IPS DF 19.7 (cell line): Measurements from ENCODE around the gene RUNX2.
A peak's percentile ranks its signal among the peaks of the same experiment; 100 is the strongest.
"Not testable (repeated sequence)": the region's sequence is repeated elsewhere in the genome, so short reads cannot be mapped to it uniquely, and the experiment has no call there.

Source experiments
- DNase-seq: peaks from one replicate; pipeline ENCODE4 v3.0.0-alpha.2; 2013; ENCODE audit warnings: low read depth, low spot score

Gene RUNX2

GRCh38 chr6:45327956-45328522 is at the start of gene RUNX2:
TSS of gene RUNX2 (plus strand) at chr6:45328330. CDS start at chr6:45328727, 397 bp downstream.
- peak; percentile 0 for DNase-seq

- DNase-seq, result no peak
These were observed 49.8 kb upstream of the RUNX2 start for GRCh38 chr6:45278367-45278766.

- DNase-seq, result not testable (repeated sequence)
These were observed 41.4 kb upstream of the RUNX2 start for GRCh38 chr6:45286707-45287106.

GRCh38 chr6:45289751-45290514 is 38.2 kb upstream of the RUNX2 start:
- no peak for DNase-seq

DNA sequence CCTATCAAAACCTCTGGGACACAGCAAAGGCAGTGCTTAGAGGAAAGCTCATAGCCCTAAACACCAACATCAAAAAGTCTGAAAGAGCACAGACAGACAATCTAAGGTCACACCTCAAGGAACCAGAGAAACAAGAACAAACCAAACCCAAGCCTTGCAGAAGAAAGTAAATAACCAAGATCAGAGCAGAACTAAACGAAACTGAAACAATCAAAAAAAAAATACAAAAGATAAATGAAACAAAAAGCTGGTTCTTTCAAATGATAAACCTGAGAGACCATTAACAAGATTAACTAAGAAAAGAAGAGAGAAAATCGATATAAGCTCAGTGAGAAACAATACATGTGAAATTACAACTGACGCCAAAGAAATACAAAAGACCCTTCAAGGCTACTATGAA is 34.8 kb upstream of the RUNX2 start:
- DNase-seq, result no peak

GRCh38 chr6:45294065-45294701 is 33.9 kb upstream of the RUNX2 start:
- not testable (repeated sequence) for DNase-seq

GRCh38 chr6:45297320-45297719 is 30.8 kb upstream of the RUNX2 start:
- no peak for DNase-seq

GRCh38 chr6:45299096-45299581 is 29.0 kb upstream of the RUNX2 start:
- DNase-seq, result no peak

DNA sequence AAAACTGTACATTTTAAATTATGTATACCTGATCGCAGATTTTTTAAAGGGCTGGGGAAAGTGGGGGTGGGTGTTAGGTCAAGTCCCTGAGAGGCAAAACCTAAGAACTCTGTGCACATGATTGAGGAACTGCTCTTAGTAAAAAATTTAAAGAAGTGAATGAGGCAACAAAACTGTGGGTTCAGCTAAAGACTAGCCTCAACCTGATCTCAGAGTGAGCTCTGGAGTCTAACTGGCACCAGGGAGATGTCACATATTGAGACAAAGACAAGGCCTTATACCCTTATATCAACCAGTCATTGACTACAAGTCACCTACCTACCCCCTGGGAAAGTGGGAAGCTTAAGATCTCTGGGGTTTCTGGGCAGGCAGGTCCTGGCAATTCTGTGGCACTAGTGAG is 27.4 kb upstream of the RUNX2 start:
- DNase-seq, result no peak

GRCh38 chr6:45301348-45302142 is 26.6 kb upstream of the RUNX2 start:
- DNase-seq, result no peak

GRCh38 chr6:45302832-45303231 is 25.3 kb upstream of the RUNX2 start:
- no peak for DNase-seq

DNA sequence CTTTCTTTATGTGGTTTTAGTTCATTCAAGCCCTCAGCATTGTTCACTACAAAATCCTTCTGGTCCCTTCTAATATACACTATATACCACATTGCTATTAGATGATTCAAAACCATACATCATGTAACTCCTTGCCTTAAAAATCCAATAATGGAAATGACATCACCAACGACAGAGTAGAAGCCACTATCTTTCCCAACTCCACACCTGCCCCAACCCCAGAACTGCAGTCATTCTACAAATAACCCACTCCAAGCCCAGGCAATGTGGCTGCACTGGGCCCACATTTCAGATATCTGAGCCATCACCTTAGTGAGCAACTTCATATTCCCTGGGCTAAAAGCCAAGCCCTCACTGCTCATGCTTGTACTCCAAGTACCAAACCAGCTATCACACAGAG is 22.6 kb upstream of the RUNX2 start:
- no peak for DNase-seq

DNA sequence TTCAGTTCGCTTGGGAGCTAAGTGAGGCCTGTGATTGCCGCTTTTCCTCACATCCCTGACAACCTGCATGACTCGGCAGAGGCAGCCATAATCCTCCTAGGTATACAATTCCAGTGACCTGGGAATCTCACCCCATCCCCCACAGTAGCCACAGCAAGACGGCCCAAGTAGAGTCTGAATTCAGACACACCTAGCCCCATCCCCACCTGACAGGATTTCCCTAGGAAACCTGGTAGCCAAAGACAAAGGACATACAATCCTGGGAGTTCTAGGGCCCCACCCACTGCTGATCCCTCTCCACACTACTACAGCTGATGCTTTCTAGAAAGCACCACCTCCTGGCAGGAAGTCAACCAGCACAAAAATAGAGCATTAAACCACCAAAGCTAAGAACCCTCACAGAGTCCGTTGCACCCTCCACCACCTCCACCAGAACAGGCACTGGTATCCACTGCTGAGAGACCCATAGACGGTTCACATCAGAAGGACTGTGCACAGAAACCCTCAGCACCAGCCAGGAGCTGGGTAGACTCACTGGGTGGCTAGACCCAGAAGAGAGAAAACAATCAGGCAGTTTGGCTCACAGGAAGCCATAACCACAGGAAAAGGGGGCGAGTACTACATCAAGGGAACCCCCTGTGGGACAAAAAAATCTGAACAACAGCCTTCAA is 17.9 kb upstream of the RUNX2 start:
- DNase-seq, result peak; percentile 5

- no peak for DNase-seq
These were observed 14.0 kb upstream of the RUNX2 start for GRCh38 chr6:45314146-45314545.

GRCh38 chr6:45320349-45320748 is 7.8 kb upstream of the RUNX2 start:
- no peak for DNase-seq

- DNase-seq, result no peak
These were observed 4.4 kb upstream of the RUNX2 start for GRCh38 chr6:45323656-45324224.

DNA sequence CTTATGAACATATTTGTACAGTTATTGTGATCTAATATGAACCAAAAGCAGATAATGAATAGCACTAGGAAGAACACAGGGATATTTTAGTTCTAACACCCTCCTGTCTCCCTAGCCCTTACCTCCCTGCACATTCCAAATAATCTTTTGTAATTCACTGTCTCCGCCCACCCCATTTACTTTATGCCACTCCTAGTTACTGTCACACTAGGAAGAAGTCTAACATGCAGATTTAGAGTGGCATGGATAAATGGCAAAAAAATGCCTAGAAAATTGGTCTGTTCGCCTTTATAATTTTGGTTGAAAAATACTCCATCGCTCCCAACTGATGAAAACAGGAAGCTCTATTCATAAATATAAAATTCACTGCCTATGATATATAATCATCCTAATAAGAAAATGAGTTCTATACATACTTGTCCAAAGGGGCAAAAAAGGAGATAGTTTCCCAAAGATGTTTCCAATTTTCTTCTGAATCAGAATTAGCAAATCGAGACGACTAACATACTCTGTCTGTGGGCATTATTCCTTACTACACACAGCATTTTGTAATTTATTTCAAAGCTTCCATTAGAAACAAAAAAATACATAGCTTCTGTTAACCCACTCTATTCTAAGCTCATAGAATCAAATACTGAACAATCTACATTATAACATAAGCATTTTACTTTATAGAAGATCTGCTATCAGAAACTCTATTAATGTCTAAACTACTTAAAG is 1.3 kb upstream of the RUNX2 start:
- DNase-seq, result no peak

- no peak for DNase-seq
These were observed 393 bp downstream of the RUNX2 start for GRCh38 chr6:45328523-45328922.

DNA sequence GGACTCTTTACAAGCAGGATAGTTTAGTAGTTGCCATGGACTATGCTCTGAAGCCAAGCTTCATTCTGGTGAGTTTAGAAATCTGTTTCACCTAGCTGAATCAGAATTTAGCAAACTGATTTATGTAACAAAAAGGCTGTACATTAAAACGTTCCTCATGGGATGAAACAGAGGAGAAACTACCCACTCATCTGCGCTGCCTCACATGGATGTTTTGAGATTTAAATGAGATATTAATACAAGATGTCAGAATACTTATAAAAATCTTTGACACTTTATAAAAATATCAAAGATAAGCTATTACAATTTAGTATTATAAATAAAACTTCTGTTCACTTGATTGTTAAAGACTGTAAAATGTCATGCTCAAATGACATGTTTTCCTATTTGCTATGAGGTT is 16.8 kb downstream of the RUNX2 start:
- no peak for DNase-seq

DNA sequence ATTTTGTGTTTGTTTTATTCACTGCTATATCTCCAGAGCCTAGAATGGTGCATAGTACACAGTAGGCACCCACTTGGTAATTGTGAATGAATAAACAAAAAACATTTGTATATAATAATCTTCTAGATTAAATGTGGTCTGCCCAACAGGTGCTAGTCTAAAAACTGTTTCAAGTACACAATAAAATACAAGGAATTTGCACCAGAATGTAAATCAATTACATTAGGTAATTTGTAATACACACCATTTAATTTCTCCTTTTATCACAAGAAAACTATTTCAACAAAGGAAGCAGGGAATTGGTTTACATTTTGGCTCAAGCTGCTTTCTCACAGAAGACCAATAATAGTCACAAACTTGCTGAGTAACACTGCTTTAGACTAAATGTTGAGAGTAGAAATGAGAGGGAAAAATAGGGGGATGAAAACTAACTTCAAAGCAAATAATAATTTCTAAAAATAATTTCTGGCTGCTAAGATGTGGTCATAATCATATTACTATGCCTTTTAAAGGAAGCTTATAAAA is 22.1 kb downstream of the RUNX2 start:
- DNase-seq, result no peak
